NCI-H1436 treated with DMSO at 0.1 percent for 48 hours (cell line): ENCODE data around the gene CBLC.

Experiments
- DNase-seq: peaks from one replicate; lab custom pipeline; 2025; lab: John Stamatoyannopoulos, UW

Gene CBLC

GRCh38 chr19:44746946-44747738 is 30.5 kb upstream of the CBLC start:
- no peak for DNase-seq

GRCh38 chr19:44747739-44748425 is 29.8 kb upstream of the CBLC start:
- no peak for DNase-seq

GRCh38 chr19:44748426-44749254 is 29.1 kb upstream of the CBLC start, which contains the start of gene BCL3:
Gene BCL3 (plus strand): TSS chr19:44748708. CDS start chr19:44748791, 83 bp downstream.
- no peak for DNase-seq

GRCh38 chr19:44749292-44749691 is 28.4 kb upstream of the CBLC start:
- no peak for DNase-seq

GRCh38 chr19:44749994-44750393 is 27.7 kb upstream of the CBLC start:
- DNase-seq = no peak

- DNase-seq = no peak
Measured at GRCh38 chr19:44752123-44752815, 25.4 kb upstream of the CBLC start.

- no peak for DNase-seq
Measured at GRCh38 chr19:44752816-44753625, 24.7 kb upstream of the CBLC start.

- DNase-seq = no peak
Measured at GRCh38 chr19:44753626-44753931, 24.1 kb upstream of the CBLC start.

GRCh38 chr19:44753932-44754749 is 23.5 kb upstream of the CBLC start:
- no peak for DNase-seq

GRCh38 chr19:44754750-44755080 is 23.0 kb upstream of the CBLC start:
- DNase-seq = no peak

GRCh38 chr19:44755219-44755618 is 22.5 kb upstream of the CBLC start:
- no peak for DNase-seq

GRCh38 chr19:44756089-44756562 is 21.6 kb upstream of the CBLC start:
- DNase-seq = no peak

GRCh38 chr19:44757057-44757734 is 20.5 kb upstream of the CBLC start:
- DNase-seq = no peak

GRCh38 chr19:44757735-44758505 is 19.8 kb upstream of the CBLC start:
- no peak for DNase-seq

- no peak for DNase-seq
Measured at GRCh38 chr19:44758596-44758995, 19.1 kb upstream of the CBLC start.

- no peak for DNase-seq
Measured at GRCh38 chr19:44759083-44759804, 18.4 kb upstream of the CBLC start.

GRCh38 chr19:44762038-44762437 is 15.7 kb upstream of the CBLC start:
- DNase-seq = no peak
